Peyer's patch (tissue), 4 donors: ENCODE data around the gene P4HA1. TPM values are rescaled to one million over a fixed set of nuclear protein-coding genes. Genes with fewer than 3 reads are reported as not detected.
"Not testable (repeated sequence)": the region's sequence is repeated elsewhere in the genome, so short reads cannot be mapped to it uniquely, and the experiment has no call there.

ENCODE experiments used
- DNase-seq, 3 donors: peaks; one replicate each; pipeline ENCODE4 v3.0.0-alpha.2; 2017 to 2019
- H3K27ac ChIP-seq, 4 donors: fragments of 200-600 bp; sonication (generic); one replicate each; pipeline ENCODE4 v1.5.1; 2016 to 2019
- H3K27me3 ChIP-seq, 2 donors: fragments of 200-600 bp; sonication (generic); one replicate each; pipeline ENCODE4 v1.5.1; 2019
- H3K36me3 ChIP-seq, 3 donors: fragments of 200-600 bp; sonication (generic); one replicate each; pipeline ENCODE4 v1.5.1; 2016 to 2019
- H3K4me1 ChIP-seq, 4 donors: fragments of 200-600 bp; sonication (generic); one replicate each; pipeline ENCODE4 v1.5.1; 2016 to 2019
- H3K4me3 ChIP-seq, 4 donors: fragments of 200-600 bp; sonication (generic); 1 replicate in 3 of 4; 2 replicates in 1 of 4; pipeline ENCODE4 v1.5.1; 2016 to 2019; ENCODE audit warnings: mild to moderate bottlenecking in 1 of 4
- H3K9me3 ChIP-seq, 4 donors: fragments of 200-600 bp; sonication (generic); one replicate each; pipeline ENCODE4 v1.5.1; 2016 to 2019; ENCODE audit warnings: mild to moderate bottlenecking in 1 of 4
- CTCF ChIP-seq, 6 experiments: fragments of 450-650 bp in 4 of 6; fragments of 200-600 bp in 2 of 6; sonication (generic) in 1 of 6; IDR thresholded peaks; one replicate each; pipeline ENCODE4 v1.5.1; 2017 to 2019; ENCODE audit warnings: antibody characterized with exemption in 6 of 6, mild to moderate bottlenecking in 3 of 6, moderate library complexity in 1 of 6
- POLR2A ChIP-seq, 2 donors: fragments of 450-650 bp; IDR thresholded peaks; one replicate each; pipeline ENCODE4 v1.5.1; 2017; ENCODE audit warnings: antibody characterized with exemption in 2 of 2, mild to moderate bottlenecking in 2 of 2, moderate library complexity in 2 of 2
- total RNA-seq, 4 donors: library from RNA; depleted of rRNA; stranded (reverse); fragments of >200 nt; gene quantifications; one replicate each; pipeline ENCODE4 v1.1.0, GENCODE V29; 2016

Gene P4HA1
- total RNA-seq, 4 donors from 2014 or later, result 13.9 to 19.0 (median 15.2) TPM

- no peak overlapping the region for H3K4me3 ChIP-seq
- H3K4me1 ChIP-seq, result no peaks in the 10 kb centered on the region
- TF ChIP-seq POLR2A (IDR thresholded peaks at IDR 0.05), result no peak
- TF ChIP-seq CTCF (IDR thresholded peaks at IDR 0.05), result no peak
- DNase-seq, result no peak
- H3K27me3 ChIP-seq, result no peaks in the 10 kb centered on the region
- H3K36me3 ChIP-seq, result peaks cover 0 to 16% (median 0%) of the 10 kb centered on the region in 3 donors
- H3K27ac ChIP-seq, result no peak overlapping the region
- H3K9me3 ChIP-seq, result peaks cover 0 to 4% (median 0%) of the 10 kb centered on the region in 4 donors
These were observed 95.7 kb downstream of the P4HA1 start for GRCh38 chr10:73000973-73001372.

GRCh38 chr10:72997099-72997498, 99.6 kb downstream of the P4HA1 start:
- Histone ChIP-seq H3K36me3 (no peaks in the 10 kb centered on the region), H3K27ac (no peak overlapping the region), H3K9me3 (peaks cover 0 to 6% (median 0%) of the 10 kb centered on the region in 4 donors), H3K4me3 (no peak overlapping the region), H3K27me3 (no peaks in the 10 kb centered on the region), H3K4me1 (no peaks in the 10 kb centered on the region)
- no peak for DNase-seq
- TF ChIP-seq POLR2A (IDR thresholded peaks at IDR 0.05), result no peak
- no peak for TF ChIP-seq CTCF (IDR thresholded peaks at IDR 0.05)

- not testable (repeated sequence) for H3K9me3 ChIP-seq, H3K27ac ChIP-seq, H3K4me3 ChIP-seq, DNase-seq, H3K27me3 ChIP-seq, H3K36me3 ChIP-seq, H3K4me1 ChIP-seq
These were observed 101.2 kb downstream of the P4HA1 start for GRCh38 chr10:72995459-72995858.

GRCh38 chr10:72989771-72990170, 106.9 kb downstream of the P4HA1 start:
- H3K36me3 ChIP-seq, H3K27ac ChIP-seq, H3K4me1 ChIP-seq, DNase-seq, H3K9me3 ChIP-seq, H3K4me3 ChIP-seq, H3K27me3 ChIP-seq: not testable (repeated sequence)

GRCh38 chr10:72984618-72985017, 112.0 kb downstream of the P4HA1 start:
- not testable (repeated sequence) for H3K9me3 ChIP-seq, DNase-seq, H3K27me3 ChIP-seq, H3K4me3 ChIP-seq, H3K4me1 ChIP-seq, H3K36me3 ChIP-seq, H3K27ac ChIP-seq

- DNase-seq, result no peak
- no peak for TF ChIP-seq POLR2A (IDR thresholded peaks at IDR 0.05)
- TF ChIP-seq CTCF (IDR thresholded peaks at IDR 0.05), result no peak
- no peaks in the 10 kb centered on the region for H3K4me1 ChIP-seq
These were observed 114.7 kb downstream of the P4HA1 start for GRCh38 chr10:72981882-72982529.

GRCh38 chr10:72981028-72981881, 115.4 kb downstream of the P4HA1 start:
- Histone ChIP-seq H3K27me3 (no peaks in the 10 kb centered on the region), H3K36me3 (no peaks in the 10 kb centered on the region), H3K9me3 (peaks cover 0 to 21% (median 3%) of the 10 kb centered on the region in 4 donors), H3K4me3 (no peak overlapping the region), H3K27ac (no peak overlapping the region), H3K4me1 (no peaks in the 10 kb centered on the region)
- TF ChIP-seq CTCF (IDR thresholded peaks at IDR 0.05) (no peak), POLR2A (IDR thresholded peaks at IDR 0.05) (no peak)
- DNase-seq, result no peak

More at GRCh38 chr10:72981882-72982529, 114.7 kb downstream of the P4HA1 start:
- Histone ChIP-seq H3K36me3 (no peaks in the 10 kb centered on the region), H3K9me3 (peaks cover 0 to 14% (median 3%) of the 10 kb centered on the region in 4 donors), H3K27me3 (no peaks in the 10 kb centered on the region), H3K27ac (no peak overlapping the region), H3K4me3 (no peak overlapping the region)
